AG10803 (cell line): Measurements from ENCODE around the gene CCDC7.
"Not testable (repeated sequence)": the region's sequence is repeated elsewhere in the genome, so short reads cannot be mapped to it uniquely, and the experiment has no call there.

Experiments
- DNase-seq: peaks from one replicate; pipeline ENCODE4 v3.0.0; 2010; ENCODE audit warnings: low read depth
- H3K4me3 ChIP-seq: 2 replicates; pipeline ENCODE4 v1.5.1; 2011; ENCODE audit warnings: mild to moderate bottlenecking, low read length, control low read depth
- TF ChIP-seq, protein P1 (sequence below): conservative IDR thresholded peaks from 2 replicates; pipeline ENCODE4 v1.5.1; 2011; ENCODE audit warnings: mild to moderate bottlenecking, low read length, control low read depth, inconsistent platforms

CCDC7 gene

DNA sequence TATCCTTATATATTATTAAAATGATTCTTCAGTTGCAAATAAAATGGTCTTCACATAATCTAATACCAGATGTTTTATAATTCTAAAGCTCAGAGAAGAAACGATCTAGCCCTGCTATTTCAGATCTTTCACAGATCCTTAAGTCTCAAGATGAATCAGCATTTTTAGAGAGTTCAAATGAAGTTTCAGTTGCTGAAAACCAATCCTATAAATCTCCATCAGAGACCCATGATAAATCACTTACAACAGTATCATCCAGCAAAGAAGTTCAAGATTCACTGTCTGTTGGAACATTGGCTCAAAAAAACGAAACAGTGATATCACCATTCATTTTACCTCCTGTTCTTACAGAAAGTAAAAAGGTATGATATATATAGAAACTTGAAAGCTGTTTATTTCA is 137.0 kb downstream of the CCDC7 start:
- DNase-seq: no peak
- TF ChIP-seq, protein P1, sequence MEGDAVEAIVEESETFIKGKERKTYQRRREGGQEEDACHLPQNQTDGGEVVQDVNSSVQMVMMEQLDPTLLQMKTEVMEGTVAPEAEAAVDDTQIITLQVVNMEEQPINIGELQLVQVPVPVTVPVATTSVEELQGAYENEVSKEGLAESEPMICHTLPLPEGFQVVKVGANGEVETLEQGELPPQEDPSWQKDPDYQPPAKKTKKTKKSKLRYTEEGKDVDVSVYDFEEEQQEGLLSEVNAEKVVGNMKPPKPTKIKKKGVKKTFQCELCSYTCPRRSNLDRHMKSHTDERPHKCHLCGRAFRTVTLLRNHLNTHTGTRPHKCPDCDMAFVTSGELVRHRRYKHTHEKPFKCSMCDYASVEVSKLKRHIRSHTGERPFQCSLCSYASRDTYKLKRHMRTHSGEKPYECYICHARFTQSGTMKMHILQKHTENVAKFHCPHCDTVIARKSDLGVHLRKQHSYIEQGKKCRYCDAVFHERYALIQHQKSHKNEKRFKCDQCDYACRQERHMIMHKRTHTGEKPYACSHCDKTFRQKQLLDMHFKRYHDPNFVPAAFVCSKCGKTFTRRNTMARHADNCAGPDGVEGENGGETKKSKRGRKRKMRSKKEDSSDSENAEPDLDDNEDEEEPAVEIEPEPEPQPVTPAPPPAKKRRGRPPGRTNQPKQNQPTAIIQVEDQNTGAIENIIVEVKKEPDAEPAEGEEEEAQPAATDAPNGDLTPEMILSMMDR: no peak
- no peak overlapping the region for H3K4me3 ChIP-seq

DNA sequence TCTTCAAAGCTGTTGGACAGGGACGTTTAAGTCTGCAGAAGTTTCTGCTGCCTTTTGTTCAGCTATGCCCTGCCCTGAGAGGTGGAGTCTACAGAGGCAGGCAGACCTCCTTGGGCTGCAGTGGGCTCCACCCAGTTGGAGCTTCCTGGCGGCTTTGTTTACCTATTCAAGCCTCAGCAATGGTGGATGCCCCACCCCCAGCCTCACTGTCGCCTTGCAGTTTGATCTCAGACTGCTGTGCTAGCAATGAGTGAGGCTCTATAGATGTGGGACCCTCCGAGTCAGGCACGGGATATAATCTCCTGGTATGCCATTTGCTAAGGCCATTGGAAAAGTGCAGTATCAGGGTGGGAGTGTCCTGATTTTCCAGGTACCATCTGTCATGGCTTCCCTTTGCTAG is 152.1 kb downstream of the CCDC7 start:
- DNase-seq, H3K4me3 ChIP-seq: not testable (repeated sequence)

DNA sequence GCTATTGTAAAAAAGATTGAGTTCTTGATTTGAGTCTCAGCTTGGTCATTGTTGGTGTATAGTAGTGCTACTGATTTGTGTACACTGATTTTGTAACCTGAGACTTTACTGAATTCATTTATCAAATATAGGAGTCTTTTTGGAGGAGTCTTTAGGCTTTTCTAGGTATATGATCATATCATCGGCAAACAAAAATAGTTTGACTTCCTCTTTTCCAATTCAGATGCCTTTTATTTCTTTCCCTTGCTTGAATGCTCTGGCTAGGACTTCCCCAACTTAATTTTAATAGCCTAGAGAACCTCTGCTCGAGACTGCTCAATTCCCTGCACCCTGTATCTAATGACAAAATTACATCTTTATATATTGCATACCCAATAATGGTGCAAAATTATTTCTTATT is 154.4 kb downstream of the CCDC7 start:
- no peak for DNase-seq
- no peak overlapping the region for H3K4me3 ChIP-seq
- TF ChIP-seq, protein P1: no peak

DNA sequence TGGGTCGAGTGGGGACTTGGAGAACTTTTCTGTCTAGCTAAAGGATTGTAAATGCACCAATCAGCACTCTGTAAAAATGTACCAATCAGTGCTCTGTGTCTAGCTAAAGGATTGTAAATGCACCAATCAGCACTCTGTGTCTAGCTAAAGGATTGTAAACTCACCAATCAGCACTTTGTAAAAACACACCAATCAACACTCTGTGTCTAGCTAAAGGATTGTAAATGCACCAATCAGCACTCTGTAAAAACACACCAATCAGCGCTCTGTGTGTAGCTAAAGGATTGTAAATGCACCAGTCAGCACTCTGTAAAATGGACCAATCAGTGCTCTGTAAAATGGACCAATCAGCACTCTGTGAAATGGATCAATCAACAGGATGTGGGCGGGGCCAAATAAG is 155.6 kb downstream of the CCDC7 start:
- DNase-seq: not testable (repeated sequence)

DNA sequence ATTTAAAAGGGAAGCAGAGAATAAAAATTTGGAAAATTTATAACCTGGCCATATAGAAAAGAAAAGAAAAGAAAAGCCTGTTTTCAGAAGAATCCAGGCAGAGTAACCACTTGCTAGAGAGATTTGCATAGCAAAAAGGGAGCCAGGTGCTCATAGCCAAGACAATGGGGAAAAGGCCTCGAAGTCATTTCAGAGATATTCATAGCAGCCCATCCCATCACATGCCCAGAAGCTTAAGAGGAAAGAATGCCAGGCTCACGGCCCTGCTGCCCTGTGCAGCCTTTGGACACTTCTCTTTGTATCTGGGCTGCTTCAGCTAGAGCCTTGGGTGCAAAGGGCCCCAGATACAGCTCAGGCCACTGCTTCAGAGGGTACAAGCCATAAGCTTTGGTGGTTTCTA is 159.8 kb downstream of the CCDC7 start:
- TF ChIP-seq, protein P1: no peak
- no peak overlapping the region for H3K4me3 ChIP-seq

More for the DNA sequence above, 155.6 kb downstream of the CCDC7 start:
- not testable (repeated sequence) for H3K4me3 ChIP-seq

DNA sequence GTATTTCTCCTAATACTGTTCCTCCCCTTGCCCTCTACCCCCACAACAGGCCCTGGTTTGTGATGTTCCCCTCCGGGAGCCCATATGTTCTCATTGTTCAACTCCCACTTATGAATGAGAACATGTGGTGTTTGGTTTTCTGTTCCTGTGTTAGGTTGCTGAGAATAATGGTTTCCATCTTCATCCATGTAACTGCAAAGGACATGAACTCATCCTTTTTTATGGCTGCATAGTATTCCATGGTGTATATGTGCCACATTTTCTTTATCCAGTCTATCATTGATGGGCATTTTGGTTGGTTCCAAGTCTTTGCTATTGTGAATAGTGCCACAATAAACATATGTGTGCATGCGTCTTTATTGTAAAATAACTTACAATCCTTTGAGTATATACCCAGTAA is 164.6 kb downstream of the CCDC7 start:
- not testable (repeated sequence) for H3K4me3 ChIP-seq, DNase-seq

More for the DNA sequence above, 159.8 kb downstream of the CCDC7 start:
- DNase-seq: no peak

DNA sequence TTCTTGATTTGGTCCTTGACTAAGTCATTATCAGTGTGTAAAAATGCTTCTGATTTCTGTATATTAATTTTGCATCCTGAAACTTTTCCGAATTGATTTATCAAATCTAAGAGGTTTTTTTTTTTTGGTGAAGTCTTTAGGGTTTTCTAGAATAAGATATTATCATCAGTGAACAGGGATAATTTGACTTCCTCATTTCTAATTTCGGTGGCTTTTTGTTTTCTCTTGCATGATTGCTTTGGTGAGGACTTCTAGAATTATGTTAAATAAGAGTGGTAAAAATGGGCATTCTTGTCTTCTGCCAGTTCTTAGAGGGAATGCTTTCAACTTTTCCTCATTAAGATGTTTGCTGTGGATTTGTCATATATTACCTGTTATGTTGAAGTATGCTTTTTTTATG is 170.5 kb downstream of the CCDC7 start:
- TF ChIP-seq, protein P1: no peak
- no peak for DNase-seq
- H3K4me3 ChIP-seq: no peak overlapping the region

DNA sequence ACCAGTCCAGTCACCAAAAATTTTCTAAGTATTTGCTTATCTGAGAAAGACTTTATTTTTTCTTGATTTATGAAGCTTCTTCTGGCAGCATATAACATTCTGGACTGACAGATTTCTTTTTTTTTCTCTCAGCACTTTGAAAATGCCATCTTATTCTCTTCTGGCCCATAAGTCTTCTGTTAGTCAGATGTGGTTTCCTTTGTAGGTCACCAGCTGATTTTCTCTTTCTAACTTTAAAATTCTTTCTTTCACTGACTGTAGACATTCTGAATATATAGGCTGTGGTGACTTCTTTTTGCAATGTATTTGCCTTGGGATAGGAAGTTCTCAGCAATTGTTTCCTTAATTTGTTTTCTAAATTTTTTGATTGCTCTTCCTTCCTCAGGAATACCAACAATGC is 172.5 kb downstream of the CCDC7 start:
- TF ChIP-seq, protein P1: no peak
- DNase-seq: no peak
- no peak overlapping the region for H3K4me3 ChIP-seq

DNA sequence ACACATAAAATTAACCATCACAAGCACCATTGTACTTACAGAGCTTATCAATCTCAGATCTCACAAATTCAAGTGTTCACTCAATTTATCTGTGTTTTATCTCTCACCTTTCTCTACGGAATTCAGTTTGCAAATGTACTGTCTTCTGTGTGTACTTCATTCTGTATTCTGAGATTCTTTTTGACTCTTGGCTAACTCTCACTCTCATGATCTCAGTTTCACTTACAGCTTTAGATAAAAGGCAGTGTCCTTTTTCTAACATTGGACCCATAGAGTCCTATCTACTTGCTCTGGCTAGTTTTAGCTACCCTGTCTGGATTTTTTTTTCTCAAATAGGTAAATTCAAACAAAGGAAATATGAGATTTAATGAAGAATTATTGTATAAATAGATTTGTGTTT is 176.0 kb downstream of the CCDC7 start:
- TF ChIP-seq, protein P1: no peak
- DNase-seq: no peak
- no peak overlapping the region for H3K4me3 ChIP-seq
